GM18951 (cell line): ENCODE results near the gene SERF1A.
"Not testable (repeated sequence)": the region's sequence is repeated elsewhere in the genome, so short reads cannot be mapped to it uniquely, and the experiment has no call there.

Experiments
- in situ Hi-C: fragments of 300-500 bp; cut with MboI; formaldehyde crosslinking; loops from one replicate; pipeline ENCODE4 v1.12.0; 2022; ENCODE audit warnings: low sequenced_read_pairs, mixed read lengths, inconsistent platforms; ENCODE audit not compliant: unreplicated experiment

Gene SERF1A

DNA sequence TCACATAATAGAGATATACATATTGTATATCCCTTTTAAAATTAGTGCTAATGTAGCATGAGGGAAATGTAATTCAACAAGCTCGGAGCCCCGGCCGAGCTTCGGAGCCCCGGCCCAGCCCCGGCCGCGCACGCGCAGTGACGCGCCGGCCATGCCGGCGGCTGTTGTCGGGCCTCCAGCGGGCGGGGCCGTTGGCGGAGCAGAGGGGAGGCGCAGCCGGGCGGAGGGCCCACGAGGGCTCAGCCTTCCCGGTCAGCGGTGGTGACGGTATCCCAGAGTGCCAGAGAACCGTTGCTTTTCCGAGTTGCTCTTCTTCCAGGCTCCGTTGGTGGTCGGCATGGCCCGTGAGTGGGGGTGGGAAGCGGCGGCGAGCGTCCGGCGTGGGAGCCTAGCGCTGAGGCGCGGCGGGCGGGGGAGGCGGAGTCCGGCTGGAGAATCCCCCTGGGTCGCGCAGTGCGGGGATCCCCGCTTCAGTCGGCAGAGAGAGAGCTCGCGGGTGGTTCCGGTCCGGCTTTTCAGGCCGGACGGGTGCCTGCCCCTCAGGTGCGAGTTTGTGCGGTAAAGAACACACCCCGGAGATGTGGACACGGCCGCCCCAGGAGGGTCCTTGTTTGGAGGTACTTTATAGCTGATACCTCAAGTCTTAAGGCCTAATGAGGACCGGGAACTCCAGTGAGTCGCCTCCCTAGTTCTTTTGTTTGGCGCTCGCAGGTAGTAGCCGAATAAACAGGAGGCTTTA lies at the start of gene SERF1A:
Gene SERF1A, plus strand, starts transcription at position 137 of the 739 bp plus-strand sequence. Its CDS starts 201 bp downstream, at position 338.
- in situ Hi-C loops: not testable (repeated sequence)

GRCh38 chr5:70866778-70867177 lies 33.7 kb upstream of the SERF1A start:
- in situ Hi-C loops: not testable (repeated sequence)

GRCh38 chr5:70870626-70871025 lies 29.8 kb upstream of the SERF1A start:
- in situ Hi-C loops: not testable (repeated sequence)

DNA sequence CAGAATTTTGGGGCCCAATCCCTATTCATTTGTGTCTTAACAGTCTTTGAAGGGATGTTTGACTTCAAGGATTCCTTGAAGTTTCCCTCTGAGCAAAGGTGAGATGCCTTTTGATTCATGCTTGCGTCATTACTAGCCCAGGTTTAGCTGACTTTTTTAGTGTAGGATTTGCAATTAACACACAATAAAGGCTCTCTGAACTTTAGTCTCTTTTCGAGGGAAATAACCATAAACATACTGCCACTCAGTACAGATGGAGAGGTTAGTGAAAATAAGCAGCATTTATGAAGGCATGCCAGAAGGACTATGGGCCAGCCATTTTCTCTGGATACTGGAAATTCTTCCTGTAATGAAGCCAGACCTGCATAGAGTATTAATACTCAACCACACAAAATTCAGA lies 4.4 kb upstream of the SERF1A start:
- in situ Hi-C loops: not testable (repeated sequence)

DNA sequence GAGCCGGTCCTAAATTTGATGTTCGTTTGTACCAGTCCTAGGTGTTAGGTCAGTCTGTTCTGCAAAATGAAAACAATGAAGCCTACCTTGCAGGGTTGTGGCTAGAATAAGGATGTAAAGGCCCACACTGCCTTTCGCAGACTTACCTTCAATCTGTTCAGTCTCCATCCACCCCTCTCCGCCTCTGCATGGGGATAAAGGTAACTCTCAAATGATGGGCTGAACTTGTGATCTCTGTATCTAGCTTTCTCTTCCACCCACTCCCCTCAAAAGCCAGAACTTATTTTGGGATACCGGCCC lies 753 bp downstream of the SERF1A start:
- in situ Hi-C loops: not testable (repeated sequence)

DNA sequence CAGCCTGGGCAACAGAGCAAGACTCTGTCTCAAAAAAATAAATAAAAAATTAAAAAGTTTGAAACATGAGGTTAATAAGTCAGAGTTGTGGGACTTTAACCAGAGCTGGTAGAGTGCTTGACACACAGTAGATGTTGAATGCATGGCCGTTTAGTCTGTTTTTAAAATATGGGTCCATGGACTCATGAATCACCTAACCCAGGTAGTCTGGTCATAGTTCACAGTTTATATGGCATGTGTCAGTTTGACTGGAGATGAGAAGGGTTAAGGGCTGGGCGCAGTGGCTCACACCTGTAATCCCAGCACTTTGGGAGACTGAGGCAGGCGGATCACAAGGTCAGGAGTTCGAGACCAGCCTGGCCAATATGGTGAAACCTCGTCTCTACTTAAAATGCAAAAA lies 6.2 kb downstream of the SERF1A start:
- in situ Hi-C loops: not testable (repeated sequence)

DNA sequence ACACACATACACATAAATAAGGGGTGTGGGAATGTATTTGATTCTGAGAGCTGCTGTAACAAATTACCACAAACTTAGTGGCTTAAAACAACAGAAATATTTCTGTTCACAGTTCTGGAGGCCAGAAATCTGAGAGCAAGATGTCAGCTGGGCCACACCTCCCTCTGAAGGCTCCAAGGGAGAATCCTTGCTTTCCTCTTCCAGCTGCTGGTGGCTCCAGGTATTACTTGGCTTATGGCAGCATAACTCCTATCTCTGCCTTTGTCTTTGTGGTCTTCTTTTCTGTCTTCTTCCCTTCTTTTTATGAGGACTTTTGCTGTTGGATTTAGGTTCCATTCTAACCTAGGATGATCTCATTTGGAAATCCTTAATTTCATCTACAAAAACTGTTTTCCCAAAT lies 16.4 kb downstream of the SERF1A start:
- in situ Hi-C loops: not testable (repeated sequence)

DNA sequence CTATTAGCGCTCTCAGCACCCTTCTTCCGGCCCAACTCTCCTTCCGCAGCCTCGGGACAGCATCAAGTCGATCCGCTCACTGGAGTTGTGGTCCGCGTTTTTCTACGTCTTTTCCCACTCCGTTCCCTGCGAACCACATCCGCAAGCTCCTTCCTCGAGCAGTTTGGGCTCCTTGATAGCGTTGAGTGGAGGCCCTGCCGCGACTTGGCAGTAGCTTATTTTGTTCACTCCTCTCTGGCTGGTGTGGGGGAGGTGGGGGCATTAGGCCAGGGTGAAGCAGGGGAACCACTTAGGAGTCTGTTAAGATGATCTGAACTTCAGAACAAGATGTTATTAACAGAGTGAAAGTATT lies 24.7 kb downstream of the SERF1A start:
- in situ Hi-C loops: not testable (repeated sequence)

DNA sequence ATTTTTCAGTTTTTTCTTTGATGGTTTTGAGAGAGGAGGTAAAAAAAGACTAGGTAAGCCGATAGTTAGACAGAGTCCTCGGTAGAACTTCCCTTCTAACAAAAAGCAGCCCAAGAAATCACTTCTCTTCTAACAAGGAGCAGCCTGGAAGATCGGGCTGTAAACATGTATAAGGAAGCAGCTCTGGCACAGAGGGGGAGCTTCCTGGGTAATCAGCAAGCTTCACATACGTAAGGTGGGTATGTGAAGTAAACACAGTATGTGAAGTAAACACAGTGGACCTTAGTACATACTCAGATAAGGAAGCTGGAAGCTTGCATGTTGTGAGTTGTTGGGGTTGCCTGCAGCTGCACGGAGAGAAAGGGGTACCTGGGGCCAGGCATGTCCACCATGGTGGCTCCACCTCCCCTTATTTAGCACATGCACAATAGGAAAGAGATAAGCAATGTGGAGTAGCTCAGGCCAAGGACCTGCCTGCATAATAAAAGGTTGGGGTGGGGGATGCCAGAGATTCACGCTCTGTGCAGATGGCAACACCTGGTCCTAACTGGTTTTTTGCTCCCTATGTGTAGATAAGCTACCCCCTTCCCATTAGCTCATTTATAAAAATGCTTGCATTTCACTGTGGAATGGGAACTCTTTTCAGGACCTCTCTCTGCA lies 31.4 kb downstream of the SERF1A start:
- in situ Hi-C loops: not testable (repeated sequence)

GRCh38 chr5:70932560-70932959 lies 32.1 kb downstream of the SERF1A start:
- in situ Hi-C loops: not testable (repeated sequence)

- in situ Hi-C loops: not testable (repeated sequence)
Measured at GRCh38 chr5:70953068-70953467, 52.6 kb downstream of the SERF1A start.
